Astrocyte (in vitro differentiated cells and primary cell): ENCODE measurements around the gene CNTRL. TPM values are rescaled to one million over a fixed set of nuclear protein-coding genes. Genes with fewer than 3 reads are reported as not detected.

ENCODE experiments used
- DNase-seq: peaks from one replicate; pipeline ENCODE4 v3.0.0-alpha.2; 2010; ENCODE audit warnings: low read depth
- FAIRE-seq: peaks from 2 replicates; lab custom pipeline; 2011; peaks lifted over from hg19 to GRCh38; lab: Jason Lieb, UNC
- H2AFZ ChIP-seq: 2 replicates; pipeline ENCODE4 v1.6.0; 2012; ENCODE audit warnings: low read depth, low read length, inconsistent platforms
- H3K27ac ChIP-seq: 2 replicates; pipeline ENCODE4 v1.5.1; 2011; ENCODE audit warnings: low read depth, low read length, inconsistent platforms
- H3K27me3 ChIP-seq: 2 replicates; pipeline ENCODE4 v1.6.0; 2011; ENCODE audit warnings: low read length, inconsistent platforms; ENCODE audit not compliant: insufficient read depth
- H3K36me3 ChIP-seq: 2 replicates; pipeline ENCODE4 v1.5.1; 2011; ENCODE audit warnings: low read length, inconsistent platforms; ENCODE audit not compliant: insufficient read depth
- H3K4me1 ChIP-seq: 2 replicates; pipeline ENCODE4 v1.5.1; 2011; ENCODE audit warnings: low read length, inconsistent platforms; ENCODE audit not compliant: insufficient read depth
- H3K4me2 ChIP-seq: 2 replicates; pipeline ENCODE4 v1.6.0; 2012; ENCODE audit warnings: low read length, inconsistent platforms
- H3K4me3 ChIP-seq: 2 replicates; pipeline ENCODE4 v1.5.1; 2011; ENCODE audit warnings: low read depth, mild to moderate bottlenecking, low read length, inconsistent platforms; ENCODE audit not compliant: insufficient read depth
- H3K79me2 ChIP-seq: 2 replicates; pipeline ENCODE4 v1.6.0; 2012; ENCODE audit warnings: mild to moderate bottlenecking, low read length, inconsistent platforms; ENCODE audit not compliant: insufficient read depth
- H3K9ac ChIP-seq: 2 replicates; pipeline ENCODE4 v1.6.0; 2012; ENCODE audit warnings: mild to moderate bottlenecking, low read length, inconsistent platforms
- H3K9me3 ChIP-seq: 2 replicates; pipeline ENCODE4 v1.5.1; 2012; ENCODE audit warnings: low read depth, mild to moderate bottlenecking, low read length, inconsistent platforms; ENCODE audit not compliant: insufficient read depth
- H4K20me1 ChIP-seq: 2 replicates; pipeline ENCODE4 v1.6.0; 2012; ENCODE audit warnings: low read length, inconsistent platforms; ENCODE audit not compliant: insufficient read depth
- H3K27ac Mint-ChIP-seq: one replicate; pipeline ENCODE4 v1.8.0; 2021; ENCODE audit warnings: mild to moderate bottlenecking, mixed read lengths; ENCODE audit not compliant: unreplicated experiment
- H3K27me3 Mint-ChIP-seq: one replicate; pipeline ENCODE4 v1.8.0; 2021; ENCODE audit warnings: low read depth, mixed read lengths; ENCODE audit not compliant: unreplicated experiment
- H3K36me3 Mint-ChIP-seq: one replicate; pipeline ENCODE4 v1.8.0; 2021; ENCODE audit warnings: low read depth, mixed read lengths; ENCODE audit not compliant: unreplicated experiment
- H3K4me1 Mint-ChIP-seq: one replicate; pipeline ENCODE4 v1.8.0; 2021; ENCODE audit warnings: low read depth, mixed read lengths; ENCODE audit not compliant: unreplicated experiment
- H3K4me3 Mint-ChIP-seq: one replicate; pipeline ENCODE4 v1.8.0; 2021; ENCODE audit warnings: mild to moderate bottlenecking, moderate library complexity, mixed read lengths; ENCODE audit not compliant: unreplicated experiment
- H3K9me3 Mint-ChIP-seq: one replicate; pipeline ENCODE4 v1.8.0; 2021; ENCODE audit warnings: mild to moderate bottlenecking, mixed read lengths; ENCODE audit not compliant: unreplicated experiment
- EZH2 ChIP-seq: IDR thresholded peaks from 2 replicates; pipeline ENCODE4 v1.6.1; 2012; ENCODE audit warnings: mild to moderate bottlenecking, low read length, inconsistent platforms; ENCODE audit not compliant: insufficient read depth
- total RNA-seq: library from RNA; stranded (reverse); gene quantifications from 2 replicates; pipeline ENCODE4 v1.2.1, GENCODE V29; 2021
- TF ChIP-seq, protein P1 (sequence below): IDR thresholded peaks from 2 replicates; pipeline ENCODE4 v1.5.1; 2011; ENCODE audit warnings: low read depth, mild to moderate bottlenecking, inconsistent platforms, low read length, moderate library complexity; ENCODE audit not compliant: insufficient read depth

CNTRL gene
- total RNA-seq, 1 donor from 2014 or later: 4.4 TPM

- no peak overlapping the region for H3K4me2 ChIP-seq
- no peaks in the 10 kb centered on the region for H3K9me3 ChIP-seq
- no peaks in the 10 kb centered on the region for H3K27me3 ChIP-seq
- DNase-seq: no peak
- H3K36me3 ChIP-seq: no peaks in the 10 kb centered on the region
- peaks cover 4% of the 10 kb centered on the region for H3K27me3 Mint-ChIP-seq
- peaks cover 5% of the 10 kb centered on the region for H3K4me1 Mint-ChIP-seq
- no peaks in the 10 kb centered on the region for H4K20me1 ChIP-seq
- H3K4me3 Mint-ChIP-seq: no peak overlapping the region
- no peak for FAIRE-seq
- H2AFZ ChIP-seq: no peak overlapping the region
- H3K36me3 Mint-ChIP-seq: no peaks in the 10 kb centered on the region
- no peak for TF ChIP-seq EZH2
- TF ChIP-seq, protein P1, sequence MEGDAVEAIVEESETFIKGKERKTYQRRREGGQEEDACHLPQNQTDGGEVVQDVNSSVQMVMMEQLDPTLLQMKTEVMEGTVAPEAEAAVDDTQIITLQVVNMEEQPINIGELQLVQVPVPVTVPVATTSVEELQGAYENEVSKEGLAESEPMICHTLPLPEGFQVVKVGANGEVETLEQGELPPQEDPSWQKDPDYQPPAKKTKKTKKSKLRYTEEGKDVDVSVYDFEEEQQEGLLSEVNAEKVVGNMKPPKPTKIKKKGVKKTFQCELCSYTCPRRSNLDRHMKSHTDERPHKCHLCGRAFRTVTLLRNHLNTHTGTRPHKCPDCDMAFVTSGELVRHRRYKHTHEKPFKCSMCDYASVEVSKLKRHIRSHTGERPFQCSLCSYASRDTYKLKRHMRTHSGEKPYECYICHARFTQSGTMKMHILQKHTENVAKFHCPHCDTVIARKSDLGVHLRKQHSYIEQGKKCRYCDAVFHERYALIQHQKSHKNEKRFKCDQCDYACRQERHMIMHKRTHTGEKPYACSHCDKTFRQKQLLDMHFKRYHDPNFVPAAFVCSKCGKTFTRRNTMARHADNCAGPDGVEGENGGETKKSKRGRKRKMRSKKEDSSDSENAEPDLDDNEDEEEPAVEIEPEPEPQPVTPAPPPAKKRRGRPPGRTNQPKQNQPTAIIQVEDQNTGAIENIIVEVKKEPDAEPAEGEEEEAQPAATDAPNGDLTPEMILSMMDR: no peak
- H3K4me1 ChIP-seq: no peaks in the 10 kb centered on the region
- H3K9ac ChIP-seq: no peak overlapping the region
- H3K27ac Mint-ChIP-seq: no peak overlapping the region
- H3K9me3 Mint-ChIP-seq: no peaks in the 10 kb centered on the region
- no peaks in the 10 kb centered on the region for H3K79me2 ChIP-seq
- H3K27ac ChIP-seq: no peak overlapping the region
- no peak overlapping the region for H3K4me3 ChIP-seq
Measured at GRCh38 chr9:121218357-121219027, 143.7 kb downstream of the CNTRL start.

DNA sequence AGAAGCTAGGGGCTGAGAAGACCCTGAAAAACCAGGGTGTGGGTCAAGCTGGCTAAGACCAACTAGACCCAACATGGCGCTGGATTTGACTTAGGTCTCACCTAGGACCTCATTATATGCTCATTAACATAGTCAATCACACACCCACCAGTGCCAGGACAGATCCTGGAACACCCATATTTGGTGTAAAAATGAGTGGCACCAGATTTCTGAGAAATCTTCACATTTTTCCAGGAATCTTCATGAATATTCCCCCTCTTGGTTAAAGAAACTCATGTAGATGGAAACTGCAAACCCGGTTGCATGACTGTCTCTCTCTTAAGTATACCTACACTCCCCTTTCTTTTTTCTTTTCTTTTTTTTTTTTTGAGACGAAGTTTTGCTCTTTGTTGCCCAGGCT is 144.8 kb downstream of the CNTRL start:
- Mint-ChIP-seq H3K27ac (no peak overlapping the region), H3K9me3 (no peaks in the 10 kb centered on the region), H3K4me1 (peaks cover 5% of the 10 kb centered on the region), H3K27me3 (peaks cover 4% of the 10 kb centered on the region), H3K4me3 (no peak overlapping the region), H3K36me3 (no peaks in the 10 kb centered on the region)
- H3K27me3 ChIP-seq: no peaks in the 10 kb centered on the region
- H3K4me3 ChIP-seq: no peak overlapping the region
- no peak for TF ChIP-seq EZH2
- TF ChIP-seq, protein P1: no peak
- H3K4me2 ChIP-seq: no peak overlapping the region
- no peak for FAIRE-seq
- H2AFZ ChIP-seq: no peak overlapping the region
- DNase-seq: no peak
- no peaks in the 10 kb centered on the region for H3K36me3 ChIP-seq
- H3K9ac ChIP-seq: no peak overlapping the region
- H3K27ac ChIP-seq: no peak overlapping the region
- H3K4me1 ChIP-seq: no peaks in the 10 kb centered on the region
- no peaks in the 10 kb centered on the region for H3K79me2 ChIP-seq
- no peaks in the 10 kb centered on the region for H3K9me3 ChIP-seq
- no peaks in the 10 kb centered on the region for H4K20me1 ChIP-seq

DNA sequence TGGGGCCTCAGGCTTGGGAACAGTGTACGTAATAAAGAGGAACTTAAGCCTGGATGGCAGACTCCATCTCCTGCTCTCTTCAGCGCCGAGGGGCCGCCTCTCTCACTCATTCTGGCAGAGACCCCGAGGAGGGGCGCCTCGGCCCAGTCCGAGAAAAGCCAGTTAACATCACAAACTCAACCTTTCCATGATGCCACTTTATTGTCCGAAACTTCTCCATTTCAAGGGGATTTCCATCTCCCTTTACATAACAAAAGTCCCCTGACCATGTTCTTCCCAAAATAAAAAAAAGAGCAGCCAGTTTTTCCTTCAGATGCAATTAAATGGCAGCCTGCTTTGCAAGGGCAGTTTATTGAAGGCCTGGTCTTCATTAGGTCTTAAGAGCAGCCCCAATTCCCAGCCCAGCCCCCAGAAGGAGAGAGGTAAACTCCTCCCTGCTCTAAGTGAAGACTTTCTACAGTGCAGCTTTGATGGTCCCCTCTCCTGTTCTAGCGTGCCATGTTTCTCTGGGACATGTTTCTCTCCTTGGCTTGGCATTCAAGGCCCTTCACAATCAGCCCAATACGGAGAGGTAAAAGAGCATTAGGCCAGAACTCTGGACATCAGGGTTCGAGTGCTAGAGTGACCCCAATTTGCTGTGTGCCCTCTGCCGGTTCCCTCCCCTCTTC is 146.4 kb downstream of the CNTRL start:
- TF ChIP-seq, protein P1: no peak
- no peak for TF ChIP-seq EZH2
- H3K9me3 Mint-ChIP-seq: no peaks in the 10 kb centered on the region
- H3K27me3 Mint-ChIP-seq: peaks cover 4% of the 10 kb centered on the region
- no peaks in the 10 kb centered on the region for H3K36me3 Mint-ChIP-seq
- no peaks in the 10 kb centered on the region for H3K79me2 ChIP-seq
- no peak overlapping the region for H2AFZ ChIP-seq
- H3K9me3 ChIP-seq: no peaks in the 10 kb centered on the region
- H3K27ac Mint-ChIP-seq: no peak overlapping the region
- H3K9ac ChIP-seq: no peak overlapping the region
- H3K4me1 ChIP-seq: peaks cover 2% of the 10 kb centered on the region
- H3K4me3 ChIP-seq: no peak overlapping the region
- H3K36me3 ChIP-seq: no peaks in the 10 kb centered on the region
- H3K4me3 Mint-ChIP-seq: peak overlapping the region; percentile 8
- H3K27ac ChIP-seq: no peak overlapping the region
- no peaks in the 10 kb centered on the region for H4K20me1 ChIP-seq
- no peaks in the 10 kb centered on the region for H3K27me3 ChIP-seq
- DNase-seq (no peak), FAIRE-seq (no peak)
- H3K4me2 ChIP-seq: no peak overlapping the region
- H3K4me1 Mint-ChIP-seq: peaks cover 7% of the 10 kb centered on the region
